ENCODE measurements around the gene DQX1.

DQX1 gene

GRCh38 chr2:74554820-74555531, 28.9 kb upstream of the DQX1 start:
- DNase-seq, result peak; percentile 31

DNA sequence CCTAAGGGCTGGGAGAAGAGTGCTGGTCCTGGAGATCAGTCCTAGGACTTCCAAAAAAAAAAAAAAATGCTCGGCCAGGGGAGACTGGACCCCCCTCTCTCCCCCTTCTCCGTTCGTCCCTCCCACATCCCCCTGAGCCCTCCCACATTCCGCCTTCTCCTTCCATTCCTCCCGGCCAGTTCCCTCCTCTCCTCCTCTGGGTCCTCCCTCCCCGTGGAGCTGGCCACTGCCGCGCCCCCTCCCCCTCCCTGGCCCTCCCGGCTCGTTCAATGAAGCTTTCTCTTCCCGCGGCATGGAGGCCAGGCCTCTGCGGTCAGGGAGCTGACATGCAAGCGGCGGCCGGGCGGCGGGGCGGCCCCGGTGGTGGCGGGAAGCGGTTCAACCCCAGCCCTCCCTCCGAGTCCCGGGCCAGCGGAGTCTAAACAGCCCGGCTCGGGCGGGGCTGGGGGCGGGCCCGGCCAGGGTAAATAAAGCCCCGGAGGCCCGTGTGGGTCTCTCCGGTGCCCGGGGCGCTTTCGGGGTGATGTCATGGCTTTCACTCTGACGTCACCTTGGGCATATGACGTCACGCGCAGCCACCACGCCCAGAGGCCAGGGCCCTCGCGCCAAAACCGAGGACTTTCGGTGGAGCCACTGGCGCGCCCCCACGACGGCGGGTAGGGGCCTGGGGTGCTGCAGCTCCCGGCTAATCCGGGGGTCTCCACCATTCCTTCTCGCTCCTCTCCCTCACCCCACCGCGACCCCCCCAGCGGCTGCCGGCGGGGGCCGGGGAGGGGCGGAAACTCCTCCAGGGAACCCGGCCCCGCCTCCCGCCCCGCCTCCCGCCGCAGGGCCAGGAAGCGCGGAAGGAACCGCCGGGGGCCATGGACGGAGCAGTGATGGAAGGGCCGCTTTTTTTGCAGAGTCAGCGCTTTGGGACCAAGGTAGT, 28.1 kb upstream of the DQX1 start, which contains the start of the genes DOK1 and LOXL3:
Gene DOK1 (plus strand): TSS at position 829 of the 928 bp plus-strand sequence. CDS start 35 bp downstream, at position 864.
Gene LOXL3 (minus strand): TSS at position 51 of the 928 bp plus-strand sequence. CDS start 1,308 bp downstream, outside the sequence.
- no peak for DNase-seq

DNA sequence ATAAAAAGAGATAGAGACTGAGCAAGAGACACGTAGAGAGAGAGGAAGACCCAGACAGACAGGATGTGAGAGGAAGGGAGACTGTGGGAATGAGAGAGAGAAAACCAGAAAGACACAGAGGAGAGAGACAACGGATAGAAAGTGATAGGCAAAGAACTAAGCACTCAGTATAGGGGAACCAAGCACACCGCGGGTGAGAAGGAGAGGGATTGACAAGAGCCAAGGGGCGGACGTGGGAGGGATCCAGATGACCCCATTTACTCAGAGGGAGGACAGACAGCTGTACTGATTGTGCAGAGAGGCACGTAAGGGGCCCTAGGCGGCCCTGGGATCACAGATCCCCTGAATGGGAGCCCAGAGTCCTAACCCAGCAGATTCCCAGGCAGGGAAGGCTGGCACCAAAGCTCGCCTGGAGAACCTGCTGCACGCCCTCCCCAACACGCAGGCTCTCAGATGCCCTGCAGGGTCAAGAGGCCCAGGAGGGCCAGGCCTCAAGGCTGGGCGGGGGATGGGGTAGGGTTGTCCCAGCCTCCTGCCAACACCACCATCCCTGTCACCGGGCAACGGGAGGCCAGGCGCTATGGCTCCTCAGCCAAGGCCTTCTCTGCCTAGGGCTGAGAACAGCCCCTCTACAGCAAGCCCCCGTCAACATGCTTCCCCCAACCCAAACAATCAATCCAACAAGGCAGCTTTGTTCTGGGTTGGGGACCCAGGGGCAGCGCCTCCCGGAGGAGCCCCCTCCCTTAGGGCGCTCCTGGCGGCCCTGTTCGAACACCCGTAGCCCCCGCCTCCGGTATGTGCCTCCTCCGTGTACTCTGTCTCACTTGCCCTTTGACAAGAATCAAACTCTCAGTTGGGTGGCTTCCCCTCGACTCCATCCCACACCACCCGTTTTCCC, 27.1 kb upstream of the DQX1 start:
- DNase-seq, result no peak

GRCh38 chr2:74551942-74552913, 26.2 kb upstream of the DQX1 start:
- DNase-seq, result no peak

GRCh38 chr2:74551530-74551929, 25.5 kb upstream of the DQX1 start:
- DNase-seq, result no peak

DNA sequence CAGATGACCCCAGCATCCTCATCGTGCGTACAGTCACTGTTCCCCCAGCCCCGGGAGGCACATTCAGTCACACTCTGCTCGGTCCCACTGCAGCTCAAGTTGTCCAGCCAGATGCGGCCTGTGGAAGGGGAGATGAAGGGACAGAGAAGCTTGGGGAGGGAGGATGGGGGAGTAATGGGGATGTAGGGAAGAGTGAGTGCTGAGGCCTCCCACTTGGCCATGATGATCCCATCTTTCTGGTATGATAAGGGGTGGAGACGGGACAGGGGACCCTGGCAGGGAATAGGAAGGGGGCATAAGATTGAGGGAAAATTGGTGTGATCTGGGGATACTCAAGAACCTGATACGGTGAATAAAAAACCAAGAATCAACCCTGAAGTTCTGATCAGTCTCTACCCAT, 24.2 kb upstream of the DQX1 start:
- no peak for DNase-seq

DNA sequence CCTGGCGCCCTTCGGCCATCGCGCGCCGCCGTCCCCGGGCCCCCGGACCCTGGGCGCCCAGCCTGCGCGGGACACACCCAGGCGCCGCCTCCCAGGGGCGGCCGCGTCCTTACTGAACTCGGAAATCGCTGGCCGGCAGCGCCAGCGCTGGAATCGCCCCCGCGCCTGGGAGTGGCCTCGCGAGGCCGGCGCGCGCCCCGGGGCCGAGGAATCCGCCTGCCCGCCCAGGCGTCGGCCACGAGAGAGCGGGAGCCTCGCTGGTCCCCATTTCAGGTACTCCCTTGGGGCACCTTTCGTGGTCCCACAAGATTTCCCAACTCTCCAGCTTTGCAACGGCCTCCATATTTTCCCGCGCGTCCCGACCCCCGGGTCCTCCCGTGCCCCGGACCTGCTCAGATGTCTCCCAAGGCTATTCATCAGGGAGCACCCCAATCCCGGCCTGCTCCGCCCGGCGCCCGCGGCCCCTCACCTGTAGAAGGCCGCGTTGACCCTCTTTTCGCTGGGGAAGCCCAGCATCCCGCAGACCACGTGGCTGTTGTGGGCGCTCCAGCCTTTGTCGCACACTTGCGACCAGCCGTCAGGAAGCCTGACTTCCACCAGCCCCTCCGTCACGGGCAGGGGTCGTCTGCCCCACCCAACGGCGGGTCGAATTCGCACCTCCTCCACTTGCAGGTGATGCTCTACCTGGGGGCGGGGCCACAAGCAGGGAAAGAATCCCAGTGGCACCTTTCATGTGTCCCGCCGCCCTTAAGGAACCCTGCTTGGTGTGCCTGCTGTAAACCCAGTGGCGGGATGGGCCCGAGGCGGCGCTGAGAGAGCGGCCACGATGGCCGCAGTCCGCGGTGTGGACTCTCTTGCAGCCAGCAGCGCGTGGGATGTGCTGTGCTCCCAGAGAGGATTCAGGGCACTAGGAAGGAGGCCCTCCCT, 23.1 kb upstream of the DQX1 start:
- DNase-seq, result no peak

- no peak for DNase-seq
These were observed 22.4 kb upstream of the DQX1 start for GRCh38 chr2:74548285-74548899.

DNA sequence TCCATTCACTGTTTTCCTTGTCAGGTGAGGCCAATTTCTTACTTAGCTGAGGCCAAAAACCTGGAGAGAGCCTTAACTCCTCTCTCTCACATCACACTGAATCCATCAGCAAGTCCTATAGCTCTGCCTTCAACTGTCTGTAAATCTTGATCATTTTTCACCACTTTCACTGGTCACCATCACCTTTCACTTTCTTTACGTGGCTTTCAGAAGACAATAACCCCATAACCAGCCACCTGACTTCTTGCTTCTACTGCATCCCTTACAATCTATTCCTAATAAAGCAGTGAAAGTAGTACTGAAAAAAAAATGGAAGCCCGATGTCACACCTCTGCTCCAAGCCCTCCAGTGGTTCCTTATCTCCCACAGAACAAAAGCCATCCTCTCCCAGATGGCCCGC, 20.0 kb upstream of the DQX1 start:
- no peak for DNase-seq

DNA sequence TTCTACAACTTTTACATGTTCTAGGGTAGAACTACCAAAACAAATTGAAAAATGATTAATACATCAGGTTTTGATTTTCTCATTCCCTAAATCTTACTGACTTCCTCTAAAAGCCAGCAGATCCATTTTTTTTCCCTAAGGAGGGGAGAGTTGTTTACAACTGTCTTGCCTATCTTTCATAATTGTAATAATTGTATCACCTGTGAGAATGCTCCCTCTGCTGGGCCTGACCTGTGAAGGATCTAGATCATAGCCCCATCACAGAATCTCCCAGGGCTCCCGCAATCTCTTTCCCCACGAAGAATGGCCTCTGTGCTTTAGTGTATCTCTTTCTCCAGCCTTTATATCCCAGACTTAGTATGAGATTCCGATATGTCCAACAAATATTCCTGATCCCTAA, 18.6 kb upstream of the DQX1 start:
- no peak for DNase-seq

DNA sequence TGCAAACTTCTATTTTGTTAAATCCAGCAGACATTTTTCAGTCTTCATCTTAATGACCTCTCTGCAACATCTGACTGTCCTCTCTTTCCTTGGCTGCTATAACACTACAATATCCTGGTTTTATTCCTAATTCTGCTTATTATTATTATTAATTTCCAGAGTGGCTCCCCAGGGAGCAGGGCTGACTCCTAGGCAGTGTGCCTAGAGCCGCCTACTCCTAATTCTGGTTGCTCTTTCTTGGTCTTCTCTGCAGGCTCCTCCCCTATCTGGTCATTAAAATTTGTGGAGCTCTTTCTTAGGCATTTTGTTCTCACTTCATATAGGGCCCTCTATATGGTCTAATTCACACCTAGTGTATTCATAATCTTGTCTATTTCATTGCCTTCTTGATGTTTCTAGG, 16.9 kb upstream of the DQX1 start:
- no peak for DNase-seq

DNA sequence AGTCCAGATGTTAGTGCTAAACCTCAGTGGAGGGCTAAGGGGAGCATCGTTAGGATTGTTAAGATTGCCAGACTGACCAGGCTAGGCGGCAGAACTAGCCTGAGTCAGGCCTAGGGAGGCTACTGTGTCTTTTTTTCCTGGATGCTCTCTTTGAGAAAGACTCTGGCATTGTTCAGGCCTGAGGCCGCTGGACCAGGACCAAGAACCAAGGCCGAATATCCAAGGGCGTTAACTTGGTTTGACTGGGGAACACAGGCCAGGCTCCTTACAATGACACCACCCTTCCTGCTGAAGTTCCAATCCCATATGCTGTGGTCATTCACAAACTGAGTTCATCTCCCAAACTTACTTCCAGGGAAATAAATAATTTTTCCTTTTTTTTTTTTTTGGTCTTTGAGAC, 14.3 kb upstream of the DQX1 start:
- DNase-seq, result no peak

DNA sequence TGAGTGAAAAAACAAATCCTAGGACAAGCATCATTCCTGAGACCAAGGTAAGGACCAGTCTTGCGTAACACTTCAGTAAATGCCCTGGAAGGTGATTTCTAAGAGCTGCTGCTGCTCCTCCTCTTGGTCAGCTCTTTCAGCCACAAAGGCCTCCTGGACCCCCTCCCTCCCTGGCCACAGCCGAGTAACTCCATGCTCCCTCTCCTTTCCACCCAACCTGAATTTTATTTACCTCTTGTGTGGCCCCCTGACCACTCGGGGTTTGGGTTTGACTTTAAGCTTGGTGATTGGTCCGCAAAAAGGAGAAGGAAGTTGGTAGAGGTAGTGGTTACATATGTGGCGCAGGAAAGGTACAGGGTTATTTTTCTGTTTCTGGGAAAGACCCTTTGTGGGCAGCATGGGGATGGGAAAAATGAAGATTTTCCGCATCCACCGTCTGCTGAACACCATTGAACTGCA, 12.9 kb upstream of the DQX1 start:
- peak; percentile 71 for DNase-seq

- DNase-seq, result no peak
These were observed 11.1 kb upstream of the DQX1 start for GRCh38 chr2:74537140-74537539.

GRCh38 chr2:74536166-74536950, 10.3 kb upstream of the DQX1 start:
- DNase-seq, result no peak

DNA sequence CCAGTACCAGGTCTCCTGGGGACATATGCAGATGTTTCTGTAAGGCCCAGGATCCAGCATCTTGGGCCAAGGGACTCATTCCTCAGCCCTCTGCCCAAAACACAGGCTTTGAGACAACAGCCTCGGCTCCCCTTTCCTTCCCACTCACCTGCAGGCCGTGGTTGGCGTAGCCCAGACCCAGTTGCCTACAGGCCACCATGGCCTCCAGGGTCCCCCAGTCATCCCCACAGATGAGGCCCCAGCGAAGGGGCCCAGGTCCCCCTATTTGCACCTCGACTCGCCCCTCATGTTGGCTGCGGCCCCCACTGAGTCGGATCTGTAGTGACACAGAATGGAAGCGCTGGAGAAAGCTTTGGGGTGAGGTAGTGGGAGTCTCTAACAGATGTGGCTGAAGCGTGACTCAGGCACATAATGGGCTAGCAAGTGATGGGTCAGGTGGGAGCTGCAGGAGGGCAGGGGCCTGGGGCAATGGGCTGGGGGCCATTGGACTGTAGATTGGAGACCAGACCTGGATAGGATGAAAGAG, 9.5 kb upstream of the DQX1 start:
- no peak for DNase-seq

DNA sequence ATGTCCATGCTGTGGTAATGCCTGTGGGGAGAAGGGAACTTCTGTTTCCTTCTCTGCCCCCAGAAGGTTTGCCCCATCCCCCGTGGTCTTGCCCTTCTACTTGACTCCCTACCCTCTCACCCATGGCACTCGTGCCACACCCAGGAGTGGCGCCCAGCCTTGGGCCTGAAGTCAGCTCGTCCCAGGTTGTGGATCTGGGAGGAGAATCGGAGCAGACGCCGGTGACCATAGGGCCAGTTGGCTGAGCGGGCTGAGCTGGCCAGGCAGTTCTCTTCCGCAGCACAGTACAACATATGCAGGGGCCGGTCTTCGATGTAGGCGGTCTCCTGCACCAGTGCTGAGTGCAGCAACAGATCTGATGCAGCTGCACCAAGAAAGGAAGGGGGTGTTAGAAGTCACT, 8.4 kb upstream of the DQX1 start:
- no peak for DNase-seq

- DNase-seq, result no peak
These were observed 7.4 kb upstream of the DQX1 start for GRCh38 chr2:74533464-74533863.

DNA sequence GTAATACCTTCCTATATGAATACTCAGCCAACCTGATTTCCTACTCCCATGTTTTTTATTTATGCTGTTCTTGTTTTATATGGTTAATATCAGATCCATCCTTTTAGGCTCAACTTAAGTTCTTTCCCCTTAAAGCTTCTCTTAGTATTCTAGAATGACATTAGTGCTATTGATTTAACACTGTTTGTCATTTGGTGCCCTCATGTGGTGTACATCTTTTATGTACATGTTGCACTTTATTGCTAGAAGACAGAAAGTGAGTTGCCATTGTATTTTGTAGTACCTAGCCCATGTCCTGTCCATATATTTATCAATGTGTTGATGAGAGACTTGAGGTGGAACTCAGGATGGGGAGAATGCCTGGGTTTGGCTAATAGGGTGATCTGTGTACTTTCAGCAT, 6.2 kb upstream of the DQX1 start:
- DNase-seq, result no peak
